Cardiac muscle cell (in vitro differentiated cells and primary cell): ENCODE results near the gene LILRA2. TPM values are rescaled to one million over a fixed set of nuclear protein-coding genes. Genes with fewer than 3 reads are reported as not detected.

Experiments
- DNase-seq, 2 donors: peaks; one replicate each; pipeline versions ENCODE4 v3.0.0 to v3.0.0-alpha.2; 2010 to 2017; ENCODE audit warnings: low read depth in 1 of 2, low spot score in 1 of 2
- H3K27ac ChIP-seq: fragments of 200-600 bp; sonication (generic); 2 replicates; pipeline ENCODE4 v1.5.1; 2016
- H3K27me3 ChIP-seq: fragments of 200-600 bp; sonication (generic); 2 replicates; pipeline ENCODE4 v1.6.0; 2016; ENCODE audit warnings: control low read depth
- H3K36me3 ChIP-seq: fragments of 200-600 bp; sonication (generic); 2 replicates; pipeline ENCODE4 v1.5.1; 2016; ENCODE audit warnings: control low read depth
- H3K4me1 ChIP-seq: fragments of 200-600 bp; sonication (generic); 2 replicates; pipeline ENCODE4 v1.8.1; 2017; ENCODE audit warnings: low read depth, mild to moderate bottlenecking, mixed run types
- H3K4me3 ChIP-seq: fragments of 200-600 bp; sonication (generic); 2 replicates; pipeline ENCODE4 v1.5.1; 2016; ENCODE audit warnings: mild to moderate bottlenecking
- H3K9me3 ChIP-seq: fragments of 200-600 bp; sonication (generic); 2 replicates; pipeline ENCODE4 v1.5.1; 2017; ENCODE audit warnings: low read depth, mild to moderate bottlenecking, control low read depth
- polyA plus RNA-seq: library from polyadenylated mRNA; unstranded; fragments of >200 nt; fragmentation: Nextera tagmentation; extraction: Ambion mirVana; gene quantifications from 2 replicates; pipeline ENCODE4 v1.2.1, GENCODE V29; 2016
- total RNA-seq: library from RNA; depleted of rRNA; stranded (reverse); fragments of >200 nt; gene quantifications from 2 replicates; pipeline ENCODE4 v1.2.3, GENCODE V29; 2016
- TF ChIP-seq, protein P1 (sequence below): IDR thresholded peaks from 2 replicates; pipeline ENCODE4 v1.5.1; 2012; ENCODE audit warnings: low read depth, mild to moderate bottlenecking, low read length

The LILRA2 gene
- not detected in 2 replicates for total RNA-seq
- polyA plus RNA-seq: not detected in 2 replicates

DNA sequence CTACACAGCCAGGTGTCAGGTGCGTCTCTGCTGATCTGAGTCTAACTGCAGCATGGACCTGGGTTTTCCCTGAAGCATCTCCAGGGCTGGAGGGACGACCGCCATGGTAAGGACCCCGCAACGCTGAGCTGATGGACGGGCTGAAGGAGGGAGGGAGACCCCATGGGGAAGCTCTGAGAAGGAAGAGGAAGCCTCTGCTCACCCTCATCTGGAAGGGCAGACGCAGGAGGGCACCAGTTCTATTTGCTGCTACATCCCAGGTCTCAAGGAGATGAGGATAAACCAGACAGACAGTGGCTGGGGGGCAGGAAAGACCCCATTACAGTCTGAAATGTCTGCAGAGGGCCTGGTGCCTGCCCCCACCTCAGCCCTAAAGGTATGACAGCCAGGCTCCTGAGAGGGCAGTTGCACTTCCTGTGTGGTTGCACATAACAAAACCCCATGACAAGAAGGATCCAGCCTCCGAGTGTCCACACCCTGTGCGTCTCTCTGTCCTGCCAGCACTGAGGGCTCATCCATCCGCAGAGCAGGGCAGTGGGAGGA lies at the start of gene LILRA2:
TSS of gene LILRA2 (plus strand) at position 461 of the 543 bp plus-strand sequence. CDS start 89 bp downstream, outside the sequence.
- Histone ChIP-seq H3K9me3 (no peaks in the 10 kb centered on the region), H3K4me3 (no peak within 1 kb of the TSS), H3K27me3 (no peaks in the 10 kb centered on the region), H3K4me1 (no peaks in the 10 kb centered on the region), H3K36me3 (no peaks in the 10 kb centered on the region), H3K27ac (no peak within 1 kb of the TSS)
- DNase-seq: no peak
- TF ChIP-seq, protein P1, sequence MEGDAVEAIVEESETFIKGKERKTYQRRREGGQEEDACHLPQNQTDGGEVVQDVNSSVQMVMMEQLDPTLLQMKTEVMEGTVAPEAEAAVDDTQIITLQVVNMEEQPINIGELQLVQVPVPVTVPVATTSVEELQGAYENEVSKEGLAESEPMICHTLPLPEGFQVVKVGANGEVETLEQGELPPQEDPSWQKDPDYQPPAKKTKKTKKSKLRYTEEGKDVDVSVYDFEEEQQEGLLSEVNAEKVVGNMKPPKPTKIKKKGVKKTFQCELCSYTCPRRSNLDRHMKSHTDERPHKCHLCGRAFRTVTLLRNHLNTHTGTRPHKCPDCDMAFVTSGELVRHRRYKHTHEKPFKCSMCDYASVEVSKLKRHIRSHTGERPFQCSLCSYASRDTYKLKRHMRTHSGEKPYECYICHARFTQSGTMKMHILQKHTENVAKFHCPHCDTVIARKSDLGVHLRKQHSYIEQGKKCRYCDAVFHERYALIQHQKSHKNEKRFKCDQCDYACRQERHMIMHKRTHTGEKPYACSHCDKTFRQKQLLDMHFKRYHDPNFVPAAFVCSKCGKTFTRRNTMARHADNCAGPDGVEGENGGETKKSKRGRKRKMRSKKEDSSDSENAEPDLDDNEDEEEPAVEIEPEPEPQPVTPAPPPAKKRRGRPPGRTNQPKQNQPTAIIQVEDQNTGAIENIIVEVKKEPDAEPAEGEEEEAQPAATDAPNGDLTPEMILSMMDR: no peak

DNA sequence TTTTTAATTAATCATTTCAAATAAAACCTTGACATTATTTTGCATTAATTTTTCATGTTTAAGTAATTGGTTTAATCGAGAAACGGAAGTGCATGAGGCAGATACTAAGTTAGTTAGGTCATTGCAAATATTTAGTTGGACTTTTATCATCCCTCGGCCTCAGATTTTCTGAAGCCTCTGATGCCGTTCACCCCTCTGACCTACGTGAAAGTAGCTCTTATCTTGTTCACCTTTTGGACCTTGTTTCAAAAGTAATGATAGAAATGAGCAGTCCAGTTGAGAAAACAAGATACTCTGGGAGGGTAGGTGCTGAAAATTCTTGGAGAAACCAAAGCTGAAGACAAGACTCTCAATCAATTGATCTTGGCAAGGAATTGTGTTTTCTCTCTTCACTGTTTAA lies 48.0 kb upstream of the LILRA2 start:
- TF ChIP-seq, protein P1: no peak
- Histone ChIP-seq H3K27ac (no peak overlapping the region), H3K36me3 (no peaks in the 10 kb centered on the region), H3K9me3 (no peaks in the 10 kb centered on the region), H3K4me3 (no peak overlapping the region), H3K27me3 (no peaks in the 10 kb centered on the region), H3K4me1 (no peaks in the 10 kb centered on the region)
- DNase-seq: no peak

- H3K36me3 ChIP-seq: no peaks in the 10 kb centered on the region
- no peak overlapping the region for H3K27ac ChIP-seq
- H3K9me3 ChIP-seq: no peaks in the 10 kb centered on the region
- no peak for DNase-seq
- no peak overlapping the region for H3K4me3 ChIP-seq
- TF ChIP-seq, protein P1: no peak
- no peaks in the 10 kb centered on the region for H3K4me1 ChIP-seq
- H3K27me3 ChIP-seq: no peaks in the 10 kb centered on the region
Observed at GRCh38 chr19:54526972-54527371, 46.6 kb upstream of the LILRA2 start.

DNA sequence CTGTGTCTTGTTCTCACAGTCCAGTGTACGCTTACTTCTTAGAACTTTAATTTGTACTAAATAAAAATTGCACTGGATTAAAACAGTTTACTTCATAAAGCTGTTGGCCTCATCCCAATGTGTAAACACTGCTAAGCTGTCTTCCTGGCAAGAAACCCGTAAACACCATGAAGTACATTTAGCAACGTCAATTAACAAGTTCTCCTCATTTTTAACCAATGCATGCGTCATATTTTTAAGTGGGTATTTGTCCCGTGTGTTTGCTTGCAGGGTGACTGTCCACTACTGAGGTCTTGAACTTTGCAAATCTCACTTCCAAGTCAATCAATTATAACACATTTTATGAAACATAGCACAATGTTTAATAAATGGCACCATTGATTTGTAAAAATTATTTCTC lies 42.7 kb upstream of the LILRA2 start:
- H3K4me3 ChIP-seq: no peak overlapping the region
- no peaks in the 10 kb centered on the region for H3K27me3 ChIP-seq
- TF ChIP-seq, protein P1: no peak
- H3K9me3 ChIP-seq: no peaks in the 10 kb centered on the region
- H3K27ac ChIP-seq: no peak overlapping the region
- no peaks in the 10 kb centered on the region for H3K4me1 ChIP-seq
- no peak for DNase-seq
- H3K36me3 ChIP-seq: no peaks in the 10 kb centered on the region

DNA sequence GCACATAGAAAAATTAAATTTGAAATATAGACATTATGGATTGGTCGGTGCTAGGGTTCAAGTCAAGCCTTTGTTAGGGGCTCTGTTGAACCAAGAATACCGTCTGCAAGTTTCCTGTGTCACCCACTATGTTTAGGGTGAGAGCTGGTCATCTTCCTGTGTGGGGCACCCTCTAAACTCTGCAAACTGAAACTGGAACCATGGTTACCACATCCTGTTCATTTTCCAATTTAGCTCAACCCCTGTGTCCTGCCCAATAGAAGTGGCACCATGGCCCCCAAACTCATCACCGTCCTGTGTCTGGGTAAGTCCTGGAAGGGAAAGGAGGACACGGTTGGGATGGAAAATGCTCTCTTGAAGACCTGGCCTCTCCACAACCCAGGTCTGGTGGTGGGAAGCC lies 41.1 kb upstream of the LILRA2 start:
- Histone ChIP-seq H3K9me3 (no peaks in the 10 kb centered on the region), H3K36me3 (no peaks in the 10 kb centered on the region), H3K27me3 (no peaks in the 10 kb centered on the region), H3K4me3 (no peak overlapping the region), H3K27ac (no peak overlapping the region), H3K4me1 (no peaks in the 10 kb centered on the region)
- TF ChIP-seq, protein P1: no peak
- no peak for DNase-seq
